ENCODE data around the gene PEX3. TPM values are rescaled to one million over a fixed set of nuclear protein-coding genes. Genes with fewer than 3 reads are reported as not detected.
"Not testable (repeated sequence)": the region's sequence is repeated elsewhere in the genome, so short reads cannot be mapped to it uniquely, and the experiment has no call there.

The PEX3 gene
- total and polyA plus RNA-seq, 2 donors (not counting 1 experiment from before 2014, with no cell fraction given), result 25.6 to 31.2 TPM

DNA sequence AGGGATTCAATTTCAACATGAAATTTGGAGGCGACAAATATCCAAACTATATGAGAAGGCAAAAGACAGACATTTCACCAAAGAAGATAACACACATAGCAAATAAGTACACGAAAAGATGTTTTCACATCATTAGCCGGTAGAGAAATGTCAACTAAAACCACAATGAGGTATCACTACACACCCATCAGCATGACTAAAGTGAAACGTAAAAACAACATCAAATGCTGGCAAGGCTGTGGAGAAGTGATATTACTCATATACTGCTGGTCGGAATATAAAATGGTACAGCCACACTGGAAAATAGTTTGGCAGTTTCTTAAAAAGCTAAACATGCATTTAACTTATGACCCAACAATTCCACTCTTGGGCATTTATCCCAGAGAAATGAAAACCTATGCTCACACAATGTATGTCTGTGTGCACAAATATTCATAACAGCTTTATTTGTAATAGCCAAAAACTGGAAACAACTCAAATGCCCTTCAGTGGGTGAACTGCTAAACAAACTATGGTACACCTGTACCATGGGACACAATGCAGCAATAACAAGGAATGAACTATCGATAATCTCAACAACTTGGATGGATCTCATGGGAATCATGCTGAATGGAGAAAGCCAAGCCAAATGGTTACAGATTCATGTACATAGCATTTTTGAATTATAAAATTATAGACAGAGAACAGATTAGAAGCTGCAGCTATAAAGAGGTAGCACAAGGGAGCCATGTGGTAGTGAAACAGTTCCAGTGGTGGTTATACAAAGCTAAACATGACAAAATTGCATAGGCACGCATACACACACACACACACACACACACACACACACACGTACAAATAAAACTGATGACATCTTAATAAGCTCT is 8.7 kb upstream of the PEX3 start:
- Histone ChIP-seq H3K9me3 (ENCODE audit: control insufficient read depth, insufficient read depth, low read depth, low read length) (no peaks in the 10 kb centered on the region), H3K27ac (ENCODE audit: insufficient read depth, low read length) (no peak overlapping the region), H4K20me1 (ENCODE audit: control insufficient read depth, extremely low read depth, insufficient read depth, low read length) (no peaks in the 10 kb centered on the region), H3K79me2 (ENCODE audit: control insufficient read depth, insufficient read depth, low read length) (no peaks in the 10 kb centered on the region), H3K4me1 (ENCODE audit: control insufficient read depth, extremely low read depth, insufficient read depth, low read length) (peaks cover 2% of the 10 kb centered on the region), H3K4me3 (replicated peaks in 1 of 4; ENCODE audit: control extremely low read depth in 1 of 4, insufficient read depth in 1 of 4, low read depth in 3 of 4, low read length in 4 of 4) (no peak overlapping the region), H3K9ac (ENCODE audit: insufficient read depth, low read length) (no peak overlapping the region), H3K36me3 (ENCODE audit: control insufficient read depth, insufficient read depth, low read length) (no peaks in the 10 kb centered on the region), H2AFZ (ENCODE audit: low read length) (no peak overlapping the region), H3K4me2 (ENCODE audit: extremely low read depth, insufficient read depth, low read length) (no peak overlapping the region), H3K27me3 (ENCODE audit: control insufficient read depth, insufficient read depth, low read length) (no peaks in the 10 kb centered on the region)
- peak; percentile 80 to 83 for DNase-seq (ENCODE audit: low read depth in 2 of 2)
- no peak for TF ChIP-seq EZH2 (IDR thresholded peaks at IDR 0.05; ENCODE audit: low read length, missing control alignments)
- no peak for TF ChIP-seq CTCF (conservative IDR thresholded peaks at IDR 0.05 in 1 of 2, IDR thresholded peaks at IDR 0.05 in 1 of 2; ENCODE audit: low read depth in 1 of 2, low read length in 2 of 2)

- Histone ChIP-seq H3K79me2 (ENCODE audit: control insufficient read depth, insufficient read depth, low read length) (no peaks in the 10 kb centered on the region), H3K27me3 (ENCODE audit: control insufficient read depth, insufficient read depth, low read length) (no peaks in the 10 kb centered on the region)
Observed at GRCh38 chr6:143443096-143443495, 7.5 kb upstream of the PEX3 start.

GRCh38 chr6:143447865-143448264 is 2.7 kb upstream of the PEX3 start:
- H2AFZ ChIP-seq (ENCODE audit: low read length); DNase-seq (ENCODE audit: low read depth in 2 of 2); H3K9ac ChIP-seq (ENCODE audit: insufficient read depth, low read length); H3K4me3 ChIP-seq (replicated peaks in 1 of 4; ENCODE audit: control extremely low read depth in 1 of 4, insufficient read depth in 1 of 4, low read depth in 3 of 4, low read length in 4 of 4); H3K9me3 ChIP-seq (ENCODE audit: control insufficient read depth, insufficient read depth, low read depth, low read length); H4K20me1 ChIP-seq (ENCODE audit: control insufficient read depth, extremely low read depth, insufficient read depth, low read length); H3K4me2 ChIP-seq (ENCODE audit: extremely low read depth, insufficient read depth, low read length); H3K27ac ChIP-seq (ENCODE audit: insufficient read depth, low read length); H3K27me3 ChIP-seq (ENCODE audit: control insufficient read depth, insufficient read depth, low read length); H3K36me3 ChIP-seq (ENCODE audit: control insufficient read depth, insufficient read depth, low read length); H3K4me1 ChIP-seq (ENCODE audit: control insufficient read depth, extremely low read depth, insufficient read depth, low read length): not testable (repeated sequence)
- peaks cover 18% of the 10 kb centered on the region for H3K79me2 ChIP-seq (ENCODE audit: control insufficient read depth, insufficient read depth, low read length)

More at GRCh38 chr6:143443096-143443495, 7.5 kb upstream of the PEX3 start:
- no peak overlapping the region for H2AFZ ChIP-seq (ENCODE audit: low read length)
- H4K20me1 ChIP-seq (ENCODE audit: control insufficient read depth, extremely low read depth, insufficient read depth, low read length), result no peaks in the 10 kb centered on the region
- no peak for TF ChIP-seq EZH2 (IDR thresholded peaks at IDR 0.05; ENCODE audit: low read length, missing control alignments)
- no peak for TF ChIP-seq CTCF (conservative IDR thresholded peaks at IDR 0.05 in 1 of 2, IDR thresholded peaks at IDR 0.05 in 1 of 2; ENCODE audit: low read depth in 1 of 2, low read length in 2 of 2)
- H3K4me3 ChIP-seq (replicated peaks in 1 of 4; ENCODE audit: control extremely low read depth in 1 of 4, insufficient read depth in 1 of 4, low read depth in 3 of 4, low read length in 4 of 4), result no peak overlapping the region
- no peak overlapping the region for H3K27ac ChIP-seq (ENCODE audit: insufficient read depth, low read length)
- no peak overlapping the region for H3K4me2 ChIP-seq (ENCODE audit: extremely low read depth, insufficient read depth, low read length)
- no peaks in the 10 kb centered on the region for H3K36me3 ChIP-seq (ENCODE audit: control insufficient read depth, insufficient read depth, low read length)
- no peak for DNase-seq (ENCODE audit: low read depth in 2 of 2)
- H3K9ac ChIP-seq (ENCODE audit: insufficient read depth, low read length), result no peak overlapping the region
- peaks cover 2% of the 10 kb centered on the region for H3K4me1 ChIP-seq (ENCODE audit: control insufficient read depth, extremely low read depth, insufficient read depth, low read length)
- no peaks in the 10 kb centered on the region for H3K9me3 ChIP-seq (ENCODE audit: control insufficient read depth, insufficient read depth, low read depth, low read length)

Data from fibroblast of lung (primary cell).